HUES64 (cell line): Measurements from ENCODE around the gene MGAT5.

Source experiments
- H3K27ac ChIP-seq: 2 replicates; pipeline ENCODE4 v1.7.0; 2013; ENCODE audit warnings: low read depth, low read length, inconsistent platforms
- H3K27me3 ChIP-seq: 2 replicates; pipeline ENCODE4 v1.6.1; 2013; ENCODE audit warnings: mild to moderate bottlenecking, low read length; ENCODE audit not compliant: insufficient read depth
- H3K36me3 ChIP-seq: 2 replicates; pipeline ENCODE4 v1.6.1; 2013; ENCODE audit warnings: mild to moderate bottlenecking, low read length; ENCODE audit not compliant: insufficient read depth
- H3K4me1 ChIP-seq: 2 replicates; pipeline ENCODE4 v1.6.1; 2013; ENCODE audit warnings: mild to moderate bottlenecking, low read length, moderate library complexity; ENCODE audit not compliant: insufficient read depth
- H3K4me3 ChIP-seq: 2 replicates; pipeline ENCODE4 v1.5.1; 2013; ENCODE audit warnings: mild to moderate bottlenecking, low read length, moderate library complexity
- H3K9ac ChIP-seq: 2 replicates; pipeline ENCODE4 v1.6.1; 2013; ENCODE audit warnings: mild to moderate bottlenecking, low read depth, low read length
- H3K9me3 ChIP-seq: 2 replicates; pipeline ENCODE4 v1.6.1; 2013; ENCODE audit warnings: low read depth, low read length; ENCODE audit not compliant: insufficient read depth
- WGBS: fragments of 150-250, 120-280 bp; methylation state at CpG from one replicate; pipeline ENCODE4 v1.1.7; 2013; ENCODE audit warnings: missing lambda C conversion rate; 5-methylcytosine and 5-hydroxymethylcytosine counted together

MGAT5 gene

GRCh38 chr2:134460583-134460998, 206.7 kb downstream of the MGAT5 start:
- H3K27ac ChIP-seq, result no peak overlapping the region
- no peaks in the 10 kb centered on the region for H3K36me3 ChIP-seq
- no peak overlapping the region for H3K4me3 ChIP-seq
- H3K9me3 ChIP-seq, result no peaks in the 10 kb centered on the region
- H3K9ac ChIP-seq, result no peak overlapping the region
- H3K27me3 ChIP-seq, result no peaks in the 10 kb centered on the region
- H3K4me1 ChIP-seq, result no peaks in the 10 kb centered on the region
- 44% methylated on average over 8 of the region's 8 CpGs for WGBS

DNA sequence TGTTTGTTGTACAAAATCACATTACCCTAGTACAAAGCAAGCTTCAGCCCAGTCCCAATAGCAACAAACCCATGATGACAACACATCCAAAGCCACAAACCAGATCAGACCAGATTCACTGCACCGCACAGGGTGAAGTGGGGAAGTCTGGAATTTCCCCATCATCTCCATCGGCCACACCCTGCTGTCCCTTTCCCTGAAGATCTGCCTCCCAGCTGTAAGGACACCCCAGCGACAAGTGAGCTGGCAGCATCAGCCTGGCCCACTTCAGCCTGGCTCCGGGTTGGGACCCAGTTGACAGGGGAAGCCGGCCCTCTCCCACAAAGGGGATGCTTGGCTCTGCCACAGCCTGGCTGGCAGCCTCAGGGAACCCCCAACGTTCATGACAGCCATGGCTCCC, 207.6 kb downstream of the MGAT5 start:
- H3K4me3 ChIP-seq, result no peak overlapping the region
- H3K9ac ChIP-seq, result no peak overlapping the region
- H3K36me3 ChIP-seq, result no peaks in the 10 kb centered on the region
- WGBS, result 89% methylated on average over 6 of the region's 6 CpGs
- no peaks in the 10 kb centered on the region for H3K4me1 ChIP-seq
- no peaks in the 10 kb centered on the region for H3K27me3 ChIP-seq
- no peak overlapping the region for H3K27ac ChIP-seq
- H3K9me3 ChIP-seq, result no peaks in the 10 kb centered on the region

- no peaks in the 10 kb centered on the region for H3K36me3 ChIP-seq
- no peaks in the 10 kb centered on the region for H3K27me3 ChIP-seq
- H3K4me1 ChIP-seq, result no peaks in the 10 kb centered on the region
- whole genome bisulfite sequencing, result 91% methylated on average over 6 of the region's 6 CpGs
- no peak overlapping the region for H3K27ac ChIP-seq
- no peak overlapping the region for H3K4me3 ChIP-seq
- no peaks in the 10 kb centered on the region for H3K9me3 ChIP-seq
- H3K9ac ChIP-seq, result no peak overlapping the region
Observed at GRCh38 chr2:134462275-134462674, 208.4 kb downstream of the MGAT5 start.

DNA sequence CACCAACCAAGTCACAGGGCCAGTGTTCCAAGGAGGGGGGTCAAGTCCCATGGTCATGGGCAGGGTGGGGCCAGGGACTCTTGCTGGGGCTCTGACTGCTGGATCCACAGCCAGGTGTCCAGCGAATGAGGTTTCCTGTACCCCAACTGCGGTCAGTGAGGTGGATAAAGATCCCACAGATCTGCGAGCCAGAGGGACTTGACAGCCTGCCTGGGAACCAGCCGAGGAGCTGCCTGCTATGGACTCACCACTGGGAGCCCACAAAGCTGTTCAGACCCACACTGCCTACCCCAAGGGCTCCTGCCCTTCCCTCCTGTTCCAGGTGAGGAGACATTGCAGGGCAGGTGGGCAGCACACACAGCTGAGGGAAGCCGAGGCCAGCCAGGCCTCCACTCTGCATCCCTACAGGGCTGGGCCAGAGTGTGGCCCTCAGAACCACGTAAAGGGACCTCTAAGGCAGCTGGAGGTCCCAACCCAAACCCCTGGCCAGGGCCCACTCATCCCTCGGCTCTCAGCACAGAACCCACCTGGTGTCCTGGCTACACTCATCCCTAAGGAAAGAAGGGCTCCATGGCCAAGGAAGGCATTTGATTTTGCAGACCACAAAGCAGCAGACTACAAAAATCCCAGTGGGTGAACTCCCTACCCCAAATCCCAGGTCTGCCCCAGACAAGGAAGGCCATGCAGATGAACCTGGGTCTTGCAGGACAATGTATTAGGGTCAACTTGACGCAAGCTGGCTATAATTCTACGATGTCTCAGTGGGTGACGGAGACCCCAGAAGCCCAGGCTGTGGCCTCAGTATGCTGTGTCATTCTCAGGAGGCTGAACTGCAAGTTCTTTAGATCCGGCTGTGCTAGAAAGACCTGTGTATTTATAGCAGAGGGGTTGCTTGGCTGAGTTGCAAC, 209.2 kb downstream of the MGAT5 start:
- H3K4me1 ChIP-seq, result no peaks in the 10 kb centered on the region
- 96% methylated on average over 11 of the region's 11 CpGs for WGBS

DNA sequence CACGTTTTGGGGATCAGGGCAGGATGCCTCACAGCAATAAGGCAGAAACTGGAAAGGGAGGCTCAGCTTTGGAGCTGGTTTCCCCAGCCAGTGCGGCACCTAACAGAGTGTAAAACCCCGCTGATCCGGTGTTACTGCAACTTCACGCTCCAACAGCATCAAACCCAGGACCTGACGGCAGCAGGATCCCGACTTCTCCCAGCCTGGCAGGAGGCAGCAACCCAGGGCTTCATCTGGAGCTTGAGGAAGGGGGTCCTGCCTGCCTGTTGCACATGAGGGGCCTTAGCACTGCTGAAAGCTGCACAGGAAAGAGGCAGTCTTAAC, 209.8 kb downstream of the MGAT5 start:
- no peak overlapping the region for H3K9ac ChIP-seq
- no peaks in the 10 kb centered on the region for H3K36me3 ChIP-seq
- no peaks in the 10 kb centered on the region for H3K27me3 ChIP-seq
- WGBS, result 92% methylated on average over 7 of the region's 7 CpGs
- no peak overlapping the region for H3K4me3 ChIP-seq
- H3K27ac ChIP-seq, result no peak overlapping the region
- H3K9me3 ChIP-seq, result no peaks in the 10 kb centered on the region
- H3K4me1 ChIP-seq, result no peaks in the 10 kb centered on the region

More for the DNA sequence above, 209.2 kb downstream of the MGAT5 start:
- Histone ChIP-seq H3K27ac (no peak overlapping the region), H3K36me3 (no peaks in the 10 kb centered on the region), H3K27me3 (no peaks in the 10 kb centered on the region), H3K9ac (no peak overlapping the region), H3K4me3 (no peak overlapping the region), H3K9me3 (no peaks in the 10 kb centered on the region)

DNA sequence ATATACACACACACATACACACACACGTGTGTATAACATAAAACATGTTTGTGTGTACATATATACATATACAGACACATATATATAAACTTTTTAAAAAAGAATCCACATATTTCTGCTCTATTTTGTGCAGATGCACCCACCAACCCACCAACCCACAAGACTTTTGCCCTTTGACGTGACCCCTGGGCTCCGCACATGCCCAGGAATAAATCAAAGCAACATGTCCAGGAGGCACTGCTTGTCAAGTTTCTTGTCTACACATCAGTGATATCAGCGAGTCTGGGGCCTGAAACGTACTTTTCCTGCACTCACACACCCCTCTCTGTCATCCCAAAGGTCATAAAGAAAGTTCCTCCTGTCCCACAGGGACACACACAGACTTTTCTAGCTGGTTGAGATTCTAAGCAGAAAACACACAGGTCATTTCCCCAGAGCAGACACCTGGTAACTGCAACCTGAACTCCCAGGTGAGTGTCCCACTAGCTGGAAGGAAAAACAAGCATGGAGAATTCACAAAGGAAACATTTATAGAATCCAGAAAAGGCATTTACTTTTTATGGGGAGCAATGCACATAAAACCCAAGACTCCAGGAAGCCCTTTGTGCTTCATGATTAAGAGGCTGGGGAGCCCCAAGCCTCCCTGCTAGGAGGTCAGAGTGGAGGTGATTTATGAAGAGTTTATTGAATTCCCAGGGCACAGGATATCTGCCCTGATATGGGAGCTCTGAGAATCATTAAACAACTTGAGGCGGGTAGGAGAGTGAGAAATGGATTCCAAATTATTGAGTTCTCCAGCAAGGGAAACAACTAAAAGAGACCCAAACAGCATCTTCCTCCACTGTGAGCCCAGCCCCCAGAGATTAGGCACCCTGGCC, 211.6 kb downstream of the MGAT5 start:
- Histone ChIP-seq H3K4me1 (no peaks in the 10 kb centered on the region), H3K4me3 (no peak overlapping the region), H3K27me3 (no peaks in the 10 kb centered on the region), H3K9me3 (no peaks in the 10 kb centered on the region), H3K36me3 (no peaks in the 10 kb centered on the region), H3K9ac (no peak overlapping the region), H3K27ac (no peak overlapping the region)
- 89% methylated on average over 5 of the region's 6 CpGs for WGBS

DNA sequence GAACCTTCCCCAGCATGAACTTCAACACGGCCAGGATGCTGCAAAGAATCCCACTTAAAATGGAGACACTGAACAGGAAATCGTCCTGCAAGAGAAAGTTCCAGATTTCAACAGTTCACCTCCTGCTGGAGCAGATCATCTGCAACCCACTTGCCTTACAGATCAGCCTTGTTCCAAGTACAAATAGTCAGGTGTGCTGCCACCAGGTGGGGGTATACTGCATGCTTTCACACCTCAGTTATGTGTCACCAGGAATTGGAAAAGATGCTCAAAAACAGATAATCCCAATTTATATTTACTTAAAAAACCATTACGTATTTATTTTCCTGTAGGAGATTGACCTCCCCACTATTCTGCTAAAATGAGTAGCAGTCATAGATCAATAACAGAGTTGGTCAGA, 212.3 kb downstream of the MGAT5 start:
- Histone ChIP-seq H3K4me3 (no peak overlapping the region), H3K27me3 (no peaks in the 10 kb centered on the region), H3K4me1 (no peaks in the 10 kb centered on the region), H3K27ac (no peak overlapping the region), H3K36me3 (no peaks in the 10 kb centered on the region), H3K9ac (no peak overlapping the region), H3K9me3 (no peaks in the 10 kb centered on the region)
- 79% methylated on average over 3 of the region's 3 CpGs for WGBS

- Histone ChIP-seq H3K4me3 (no peak overlapping the region), H3K27me3 (no peaks in the 10 kb centered on the region), H3K27ac (no peak overlapping the region), H3K4me1 (no peaks in the 10 kb centered on the region), H3K9me3 (no peaks in the 10 kb centered on the region), H3K36me3 (no peaks in the 10 kb centered on the region), H3K9ac (no peak overlapping the region)
- 89% methylated on average over 2 of the region's 2 CpGs for WGBS
Observed at GRCh38 chr2:134468164-134468563, 214.3 kb downstream of the MGAT5 start.

- no peak overlapping the region for H3K9ac ChIP-seq
- H3K27ac ChIP-seq, result no peak overlapping the region
- no peaks in the 10 kb centered on the region for H3K27me3 ChIP-seq
- WGBS, result 95% methylated on average over 12 of the region's 12 CpGs
- no peaks in the 10 kb centered on the region for H3K36me3 ChIP-seq
- no peak overlapping the region for H3K4me3 ChIP-seq
- H3K4me1 ChIP-seq, result no peaks in the 10 kb centered on the region
- no peaks in the 10 kb centered on the region for H3K9me3 ChIP-seq
Observed at GRCh38 chr2:134468776-134469175, 214.9 kb downstream of the MGAT5 start.

DNA sequence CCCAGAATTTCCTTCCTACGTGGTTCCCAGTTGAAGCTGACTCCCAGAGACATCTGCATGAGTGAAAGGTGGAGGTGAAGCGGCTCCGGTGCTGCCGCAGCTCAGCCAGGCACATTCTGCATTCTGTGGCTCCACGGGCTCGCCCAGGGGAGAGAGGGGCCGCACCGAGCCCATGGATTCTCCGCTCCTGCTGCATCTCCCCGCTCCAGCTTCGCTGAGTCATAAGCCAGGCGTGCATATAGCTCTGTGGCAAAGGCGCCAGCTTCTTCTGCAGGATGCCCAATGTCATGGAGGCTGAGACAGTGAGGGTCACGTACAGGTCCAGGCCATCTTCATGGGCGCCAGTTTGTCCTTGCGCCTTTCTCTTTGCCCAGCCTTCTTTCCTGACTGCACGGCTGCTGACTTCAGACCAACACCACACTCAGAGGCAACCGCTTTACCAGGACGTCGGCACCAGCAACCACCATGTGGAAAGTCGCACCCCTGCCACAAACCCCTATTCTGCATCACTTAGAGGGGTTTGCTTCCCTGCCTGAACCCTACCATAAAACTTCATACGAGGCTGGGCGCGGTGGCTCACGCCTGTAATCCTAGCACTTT, 215.7 kb downstream of the MGAT5 start:
- H3K27me3 ChIP-seq, result no peaks in the 10 kb centered on the region
- H3K36me3 ChIP-seq, result no peaks in the 10 kb centered on the region
- no peak overlapping the region for H3K27ac ChIP-seq
- H3K4me1 ChIP-seq, result no peaks in the 10 kb centered on the region
- no peaks in the 10 kb centered on the region for H3K9me3 ChIP-seq
- no peak overlapping the region for H3K9ac ChIP-seq
- WGBS, result 89% methylated on average over 25 of the region's 25 CpGs
- H3K4me3 ChIP-seq, result no peak overlapping the region

- H3K36me3 ChIP-seq, result no peaks in the 10 kb centered on the region
- 97% methylated on average over 8 of the region's 8 CpGs for WGBS
- H3K27me3 ChIP-seq, result no peaks in the 10 kb centered on the region
- H3K4me1 ChIP-seq, result no peaks in the 10 kb centered on the region
- H3K9me3 ChIP-seq, result no peaks in the 10 kb centered on the region
- no peak overlapping the region for H3K27ac ChIP-seq
- H3K9ac ChIP-seq, result no peak overlapping the region
- no peak overlapping the region for H3K4me3 ChIP-seq
Observed at GRCh38 chr2:134470561-134471168, 216.8 kb downstream of the MGAT5 start.
